Kidney (tissue), 14 donors: Measurements from ENCODE around the gene COX10. TPM values are rescaled to one million over a fixed set of nuclear protein-coding genes. Genes with fewer than 3 reads are reported as not detected.

Source experiments
- DNase-seq, 5 donors: peaks; one replicate each; pipeline ENCODE4 v3.0.0-alpha.2; 2013 to 2020
- FAIRE-seq: peaks from 2 replicates; lab custom pipeline; 2012; peaks lifted over from hg19 to GRCh38; lab: Jason Lieb, UNC
- H3K27ac ChIP-seq, 2 donors: one replicate each; pipeline ENCODE4 v1.7.0; 2013; ENCODE audit warnings: low read depth in 2 of 2, low read length in 2 of 2, inconsistent platforms in 1 of 2
- H3K27me3 ChIP-seq: one replicate; pipeline ENCODE4 v1.7.1; 2013; ENCODE audit warnings: low read length, inconsistent platforms; ENCODE audit not compliant: control insufficient read depth, insufficient read depth
- H3K36me3 ChIP-seq, 3 donors: one replicate each; pipeline versions ENCODE4 v1.7.0 to v1.7.1; 2013; ENCODE audit warnings: low read length in 3 of 3, control low read depth in 1 of 3, inconsistent platforms in 1 of 3; ENCODE audit not compliant: insufficient read depth in 3 of 3, control insufficient read depth in 2 of 3
- H3K4me1 ChIP-seq, 3 donors: one replicate each; pipeline versions ENCODE4 v1.7.0 to v1.7.1; 2013; ENCODE audit warnings: low read length in 3 of 3, inconsistent platforms in 1 of 3, low read depth in 1 of 3; ENCODE audit not compliant: control insufficient read depth in 2 of 3, insufficient read depth in 2 of 3
- H3K4me3 ChIP-seq, 3 donors: one replicate each; pipeline versions ENCODE4 v1.7.0 to v1.8.1; 2013; ENCODE audit warnings: low read length in 3 of 3, control low read depth in 1 of 3, inconsistent platforms in 1 of 3
- H3K9ac ChIP-seq, 3 donors: one replicate each; pipeline versions ENCODE4 v1.7.0 to v1.7.1; 2013; ENCODE audit warnings: low read length in 3 of 3, control low read depth in 1 of 3, inconsistent platforms in 1 of 3
- H3K9me3 ChIP-seq, 3 donors: one replicate each; pipeline versions ENCODE4 v1.7.0 to v1.7.1; 2013; ENCODE audit warnings: low read length in 3 of 3, control low read depth in 1 of 3, inconsistent platforms in 1 of 3; ENCODE audit not compliant: control insufficient read depth in 2 of 3, insufficient read depth in 1 of 3
- intact Hi-C: fragments of 100-400 bp; cut with DNase I; formaldehyde crosslinking; loops from one replicate; pipeline ENCODE4 v1.11.1; 2022
- polyA plus RNA-seq: library from polyadenylated mRNA; stranded (reverse); fragments of 350-450 nt; fragmentation: Illumina TruSeq; extraction: RNeasy Lipid Tissue Mini Kit (QIAGEN cat#74804); gene quantifications from one replicate; pipeline ENCODE4 v1.2.3, GENCODE V29; 2014; ENCODE audit warnings: low read depth, low replicate concordance; ENCODE audit not compliant: insufficient read depth
- total RNA-seq: library from RNA; stranded (reverse); fragmentation: NEBNext Ultra II Directional; extraction: Animal tissue kit (Norgen Biotek cat#: 25700); gene quantifications from one replicate; pipeline ENCODE4 v1.2.1, GENCODE V29; 2021
- TF ChIP-seq, protein P1 (sequence below): IDR thresholded peaks from 3 replicates; pipeline ENCODE4 v1.5.1; 2012; ENCODE audit warnings: mild to moderate bottlenecking, moderate library complexity, borderline replicate concordance; ENCODE audit not compliant: insufficient read depth; ENCODE audit errors: extremely low read depth
- donor health status: control.
- donor health status: control.
- donor health status: control.
- donor health status: control.
- donor health status: control.
- donor health status: DM: yes; HTN: yes; CAD: no.
- donor health status: Normal renal cell carcinoma (clear cell type).

Gene COX10
- total and polyA plus RNA-seq, 2 donors from 2014 or later, result 14.2 to 18.0 TPM

DNA sequence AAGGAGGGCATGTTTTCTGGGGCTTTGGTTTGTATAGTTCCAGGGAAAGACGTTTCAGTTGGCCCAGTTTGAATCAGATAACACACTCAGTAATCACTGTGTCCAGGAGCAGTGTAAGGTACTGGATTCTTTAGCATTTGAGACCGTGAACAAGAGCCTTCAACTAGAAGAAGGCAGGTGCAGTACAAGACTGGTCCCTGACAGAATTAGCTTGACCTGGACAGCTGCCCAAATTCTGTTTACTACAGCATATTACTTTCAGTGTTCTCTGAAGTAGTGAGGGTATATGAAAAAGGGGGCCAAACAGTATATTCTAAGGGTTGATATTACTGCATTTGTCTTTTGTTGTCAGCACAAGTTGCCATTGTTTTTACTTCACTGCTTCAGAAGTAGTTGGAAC is 81.3 kb downstream of the COX10 start:
- DNase-seq, result peak in 1 of 5 donors; percentile 5
- intact Hi-C loops, result no loop called here
- Histone ChIP-seq H3K4me1 (no peaks in the 10 kb centered on the region), H3K27me3 (no peaks in the 10 kb centered on the region), H3K36me3 (no peaks in the 10 kb centered on the region), H3K9me3 (no peaks in the 10 kb centered on the region), H3K9ac (no peak overlapping the region), H3K4me3 (no peak overlapping the region), H3K27ac (no peak overlapping the region)
- TF ChIP-seq, protein P1, sequence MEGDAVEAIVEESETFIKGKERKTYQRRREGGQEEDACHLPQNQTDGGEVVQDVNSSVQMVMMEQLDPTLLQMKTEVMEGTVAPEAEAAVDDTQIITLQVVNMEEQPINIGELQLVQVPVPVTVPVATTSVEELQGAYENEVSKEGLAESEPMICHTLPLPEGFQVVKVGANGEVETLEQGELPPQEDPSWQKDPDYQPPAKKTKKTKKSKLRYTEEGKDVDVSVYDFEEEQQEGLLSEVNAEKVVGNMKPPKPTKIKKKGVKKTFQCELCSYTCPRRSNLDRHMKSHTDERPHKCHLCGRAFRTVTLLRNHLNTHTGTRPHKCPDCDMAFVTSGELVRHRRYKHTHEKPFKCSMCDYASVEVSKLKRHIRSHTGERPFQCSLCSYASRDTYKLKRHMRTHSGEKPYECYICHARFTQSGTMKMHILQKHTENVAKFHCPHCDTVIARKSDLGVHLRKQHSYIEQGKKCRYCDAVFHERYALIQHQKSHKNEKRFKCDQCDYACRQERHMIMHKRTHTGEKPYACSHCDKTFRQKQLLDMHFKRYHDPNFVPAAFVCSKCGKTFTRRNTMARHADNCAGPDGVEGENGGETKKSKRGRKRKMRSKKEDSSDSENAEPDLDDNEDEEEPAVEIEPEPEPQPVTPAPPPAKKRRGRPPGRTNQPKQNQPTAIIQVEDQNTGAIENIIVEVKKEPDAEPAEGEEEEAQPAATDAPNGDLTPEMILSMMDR, result no peak
- FAIRE-seq, result no peak

DNA sequence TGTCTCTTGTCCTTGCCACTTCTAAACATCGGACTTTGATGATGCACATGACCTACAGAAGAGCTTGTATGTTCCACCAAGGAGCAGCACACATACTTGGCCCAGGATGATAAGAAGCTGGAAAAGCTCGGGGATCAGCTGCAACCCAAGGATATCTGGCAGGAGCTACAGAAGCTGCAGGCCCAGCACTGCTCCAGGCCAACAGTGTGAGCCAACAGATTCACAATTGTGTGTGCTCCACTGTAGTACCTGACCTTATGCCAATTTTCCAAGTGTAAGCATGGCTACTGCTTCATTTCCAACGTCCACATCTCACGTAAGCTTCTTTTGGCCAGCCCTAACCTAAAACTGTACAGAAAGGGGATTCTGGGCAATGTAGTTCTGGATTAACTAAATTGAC is 83.4 kb downstream of the COX10 start:
- H3K9me3 ChIP-seq, result no peaks in the 10 kb centered on the region
- intact Hi-C loops, result no loop called here
- no peaks in the 10 kb centered on the region for H3K4me1 ChIP-seq
- no peak overlapping the region for H3K4me3 ChIP-seq
- H3K36me3 ChIP-seq, result no peaks in the 10 kb centered on the region
- TF ChIP-seq, protein P1, result no peak
- no peak overlapping the region for H3K9ac ChIP-seq
- no peaks in the 10 kb centered on the region for H3K27me3 ChIP-seq
- no peak overlapping the region for H3K27ac ChIP-seq
- FAIRE-seq (no peak), DNase-seq (no peak)

- FAIRE-seq (no peak), DNase-seq (no peak)
- Histone ChIP-seq H3K36me3 (no peaks in the 10 kb centered on the region), H3K4me3 (no peak overlapping the region), H3K27ac (no peak overlapping the region), H3K4me1 (no peaks in the 10 kb centered on the region), H3K27me3 (no peaks in the 10 kb centered on the region), H3K9me3 (no peaks in the 10 kb centered on the region), H3K9ac (no peak overlapping the region)
- intact Hi-C loops, result no loop called here
- TF ChIP-seq, protein P1, result no peak
These were observed 84.1 kb downstream of the COX10 start for GRCh38 chr17:14153374-14153773.

GRCh38 chr17:14156689-14157088 is 87.4 kb downstream of the COX10 start:
- Histone ChIP-seq H3K36me3 (no peaks in the 10 kb centered on the region), H3K9ac (no peak overlapping the region), H3K4me1 (no peaks in the 10 kb centered on the region), H3K27me3 (no peaks in the 10 kb centered on the region), H3K27ac (no peak overlapping the region), H3K9me3 (no peaks in the 10 kb centered on the region), H3K4me3 (no peak overlapping the region)
- intact Hi-C loops, result no loop called here
- FAIRE-seq (no peak), DNase-seq (no peak)
- TF ChIP-seq, protein P1, result no peak
